PFSK-1 (cell line): Measurements from ENCODE around the gene WFDC8. TPM values are rescaled to one million over a fixed set of nuclear protein-coding genes. Genes with fewer than 3 reads are reported as not detected.

Source experiments
- FOXP2 ChIP-seq: optimal IDR thresholded peaks from 2 replicates; pipeline ENCODE3; 2011; ENCODE audit warnings: borderline replicate concordance, control low read depth, inconsistent platforms; ENCODE audit not compliant: insufficient read depth; ENCODE audit errors: extremely low read length, extremely low read depth
- POLR2AphosphoS5 ChIP-seq: IDR thresholded peaks from 2 replicates; pipeline ENCODE4 v1.6.1; 2012; ENCODE audit warnings: low read depth, mild to moderate bottlenecking, control low read depth, low read length, moderate library complexity
- SIN3A ChIP-seq: IDR thresholded peaks from 2 replicates; pipeline ENCODE4 v1.6.1; 2012; ENCODE audit warnings: mild to moderate bottlenecking, low read length, moderate library complexity, borderline replicate concordance; ENCODE audit not compliant: insufficient read depth
- TAF1 ChIP-seq: IDR thresholded peaks from 2 replicates; pipeline ENCODE4 v1.6.1; 2012; ENCODE audit warnings: low read length, control low read depth, borderline replicate concordance; ENCODE audit not compliant: insufficient read depth
- polyA plus RNA-seq: library from polyadenylated mRNA; unstranded; fragments of >200 nt; gene quantifications from one replicate; pipeline ENCODE4 v1.2.1, GENCODE V29; 2012; ENCODE audit warnings: low read depth, missing spikeins; ENCODE audit not compliant: insufficient read length
- TF ChIP-seq, protein P1 (sequence below), 2 experiments: IDR thresholded peaks; 2 replicates each; pipeline versions ENCODE4 v1.6.1 to v1.8.0; 2011 to 2012; ENCODE audit warnings: low read depth in 2 of 2, low read length in 2 of 2, control low read depth in 1 of 2, inconsistent platforms in 1 of 2, mild to moderate bottlenecking in 1 of 2, moderate library complexity in 1 of 2; ENCODE audit not compliant: insufficient read depth in 1 of 2

Gene WFDC8
- polyA plus RNA-seq: not detected

DNA sequence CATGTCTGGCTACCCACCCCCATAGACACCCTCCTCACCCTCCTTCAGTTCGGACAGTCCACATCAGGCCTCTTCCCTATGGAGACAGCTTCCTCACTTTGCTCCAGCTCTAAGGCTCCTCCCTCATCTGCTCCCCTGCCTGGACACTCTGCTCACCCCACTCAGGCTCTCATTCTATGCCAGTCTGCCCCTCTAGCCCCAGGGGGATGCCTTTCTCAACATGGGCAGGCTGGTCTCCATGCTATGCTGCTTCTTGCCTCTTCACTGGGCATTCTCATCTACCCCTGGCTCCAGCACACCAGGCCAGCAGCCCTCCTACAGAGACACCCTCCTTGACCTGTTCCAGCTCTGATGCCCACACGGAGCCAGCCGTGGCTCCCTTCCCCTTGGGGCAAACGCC is at the start of gene WFDC8:
TSS of gene WFDC8 (minus strand) at position 101 of the 400 bp plus-strand sequence. CDS start at position 64, 37 bp downstream.
- TF ChIP-seq, protein P1, sequence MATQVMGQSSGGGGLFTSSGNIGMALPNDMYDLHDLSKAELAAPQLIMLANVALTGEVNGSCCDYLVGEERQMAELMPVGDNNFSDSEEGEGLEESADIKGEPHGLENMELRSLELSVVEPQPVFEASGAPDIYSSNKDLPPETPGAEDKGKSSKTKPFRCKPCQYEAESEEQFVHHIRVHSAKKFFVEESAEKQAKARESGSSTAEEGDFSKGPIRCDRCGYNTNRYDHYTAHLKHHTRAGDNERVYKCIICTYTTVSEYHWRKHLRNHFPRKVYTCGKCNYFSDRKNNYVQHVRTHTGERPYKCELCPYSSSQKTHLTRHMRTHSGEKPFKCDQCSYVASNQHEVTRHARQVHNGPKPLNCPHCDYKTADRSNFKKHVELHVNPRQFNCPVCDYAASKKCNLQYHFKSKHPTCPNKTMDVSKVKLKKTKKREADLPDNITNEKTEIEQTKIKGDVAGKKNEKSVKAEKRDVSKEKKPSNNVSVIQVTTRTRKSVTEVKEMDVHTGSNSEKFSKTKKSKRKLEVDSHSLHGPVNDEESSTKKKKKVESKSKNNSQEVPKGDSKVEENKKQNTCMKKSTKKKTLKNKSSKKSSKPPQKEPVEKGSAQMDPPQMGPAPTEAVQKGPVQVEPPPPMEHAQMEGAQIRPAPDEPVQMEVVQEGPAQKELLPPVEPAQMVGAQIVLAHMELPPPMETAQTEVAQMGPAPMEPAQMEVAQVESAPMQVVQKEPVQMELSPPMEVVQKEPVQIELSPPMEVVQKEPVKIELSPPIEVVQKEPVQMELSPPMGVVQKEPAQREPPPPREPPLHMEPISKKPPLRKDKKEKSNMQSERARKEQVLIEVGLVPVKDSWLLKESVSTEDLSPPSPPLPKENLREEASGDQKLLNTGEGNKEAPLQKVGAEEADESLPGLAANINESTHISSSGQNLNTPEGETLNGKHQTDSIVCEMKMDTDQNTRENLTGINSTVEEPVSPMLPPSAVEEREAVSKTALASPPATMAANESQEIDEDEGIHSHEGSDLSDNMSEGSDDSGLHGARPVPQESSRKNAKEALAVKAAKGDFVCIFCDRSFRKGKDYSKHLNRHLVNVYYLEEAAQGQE (IDR thresholded peaks at IDR 0.05; ENCODE audit: insufficient read depth in 1 of 2, low read depth in 2 of 2, low read length in 2 of 2): no peak
- TF ChIP-seq SIN3A (no peak), TAF1 (no peak), POLR2AphosphoS5 (no peak), FOXP2 (no peak)

DNA sequence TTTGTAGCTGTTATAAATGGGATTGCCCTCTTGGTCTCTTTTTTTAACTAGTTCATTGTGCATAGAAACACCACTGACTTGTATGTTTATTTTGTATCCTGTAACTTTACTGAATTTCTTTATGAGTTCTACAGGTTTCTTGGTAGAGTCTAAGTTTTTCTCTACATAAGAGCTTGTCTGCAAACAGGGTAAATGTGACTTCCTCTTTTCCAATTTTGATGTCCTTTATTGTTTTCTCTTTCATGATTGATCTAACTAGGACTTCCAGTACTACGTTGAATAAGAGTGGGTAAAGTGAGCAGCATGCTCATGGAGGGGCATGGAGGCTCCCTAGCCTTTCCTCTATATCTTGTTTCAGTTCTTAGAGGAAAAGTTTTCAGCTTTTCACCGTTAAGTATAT is 47.5 kb upstream of the WFDC8 start:
- no peak for TF ChIP-seq POLR2AphosphoS5
- TF ChIP-seq, protein P1 (IDR thresholded peaks at IDR 0.05; ENCODE audit: insufficient read depth in 1 of 2, low read depth in 2 of 2, low read length in 2 of 2): no peak
- TF ChIP-seq FOXP2: no peak
- no peak for TF ChIP-seq SIN3A
- no peak for TF ChIP-seq TAF1

DNA sequence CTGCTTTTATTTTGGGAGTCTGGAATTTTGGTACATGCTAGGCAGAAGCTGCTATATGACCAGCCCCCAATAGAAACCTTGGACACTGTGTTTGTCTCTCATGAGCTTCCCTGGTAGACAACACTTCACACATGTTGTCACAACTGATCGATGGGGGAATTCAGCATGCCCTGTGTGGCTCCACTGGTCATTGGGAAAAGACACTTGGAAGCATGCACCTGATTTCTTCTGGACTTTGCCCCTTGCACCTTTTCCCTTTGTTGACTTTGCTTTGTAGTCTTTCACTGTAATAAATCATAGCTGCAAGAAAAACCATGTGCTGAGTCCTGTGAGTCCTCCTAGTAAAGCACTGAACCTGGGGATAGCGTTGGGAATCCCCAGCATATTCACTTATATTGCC is 42.5 kb upstream of the WFDC8 start:
- TF ChIP-seq SIN3A (no peak), POLR2AphosphoS5 (no peak), TAF1 (no peak), FOXP2 (no peak)
- TF ChIP-seq, protein P1 (IDR thresholded peaks at IDR 0.05; ENCODE audit: insufficient read depth in 1 of 2, low read depth in 2 of 2, low read length in 2 of 2): no peak

- TF ChIP-seq POLR2AphosphoS5: no peak
- TF ChIP-seq TAF1: no peak
- TF ChIP-seq SIN3A: no peak
- TF ChIP-seq, protein P1 (IDR thresholded peaks at IDR 0.05; ENCODE audit: insufficient read depth in 1 of 2, low read depth in 2 of 2, low read length in 2 of 2): no peak
- no peak for TF ChIP-seq FOXP2
These were observed 38.5 kb upstream of the WFDC8 start for GRCh38 chr20:45617591-45617990.

- TF ChIP-seq TAF1: no peak
- no peak for TF ChIP-seq POLR2AphosphoS5
- TF ChIP-seq SIN3A: no peak
- TF ChIP-seq FOXP2: no peak
- TF ChIP-seq, protein P1 (IDR thresholded peaks at IDR 0.05; ENCODE audit: insufficient read depth in 1 of 2, low read depth in 2 of 2, low read length in 2 of 2): no peak
These were observed 33.2 kb upstream of the WFDC8 start for GRCh38 chr20:45612314-45612713.
